ENCODE data around the gene AFMID. TPM values are rescaled to one million over a fixed set of nuclear protein-coding genes. Genes with fewer than 3 reads are reported as not detected.

Gene AFMID
- total RNA-seq, 1 donor from 2014 or later, result 15.4 TPM

GRCh38 chr17:78196716-78197115 lies 9.6 kb downstream of the AFMID start:
- ChIA-PET POLR2A (interaction anchor here (0.7 to 1.1 kb wide), 3 partner anchors 20 to 1690 kb away, joined by 3 to 8 read pairs (median 3); no protein-coding TSS in a partner anchor), CTCF (no interaction called here)
- no peak for DNase-seq
- Mint-ChIP-seq H3K9me3 (no peaks in the 10 kb centered on the region), H3K36me3 (ENCODE audit: low read depth) (peaks cover 19% of the 10 kb centered on the region), H3K4me1 (peaks cover 17% of the 10 kb centered on the region), H3K27me3 (no peaks in the 10 kb centered on the region), H3K27ac (no peak overlapping the region), H3K4me3 (no peak overlapping the region)
- no peak for ATAC-seq (ENCODE audit: low read depth)
- intact Hi-C loops (cut with micrococcal nuclease), result no loop called here
- no peak for TF ChIP-seq CTCF (IDR thresholded peaks at IDR 0.05)

- intact Hi-C loops (cut with micrococcal nuclease), result no loop called here
- H3K4me3 Mint-ChIP-seq, result no peak overlapping the region
- H3K27me3 Mint-ChIP-seq, result no peaks in the 10 kb centered on the region
- no peak overlapping the region for H3K27ac Mint-ChIP-seq
- peaks cover 17% of the 10 kb centered on the region for H3K4me1 Mint-ChIP-seq
- no peak for ATAC-seq (ENCODE audit: low read depth)
- no peak for DNase-seq
- CTCF ChIA-PET, result no interaction called here
- peaks cover 19% of the 10 kb centered on the region for H3K36me3 Mint-ChIP-seq (ENCODE audit: low read depth)
- POLR2A ChIA-PET, result interaction anchor here (1.0 to 1.1 kb wide), 2 partner anchors 21 to 30 kb away, joined by 3 to 8 read pairs; no protein-coding TSS in a partner anchor
- no peaks in the 10 kb centered on the region for H3K9me3 Mint-ChIP-seq
- TF ChIP-seq CTCF (IDR thresholded peaks at IDR 0.05), result no peak
These were observed 10.1 kb downstream of the AFMID start for GRCh38 chr17:78197147-78197832.

- intact Hi-C loops (cut with micrococcal nuclease), result no loop called here
- Mint-ChIP-seq H3K4me1 (peaks cover 8% of the 10 kb centered on the region), H3K4me3 (no peak overlapping the region), H3K36me3 (ENCODE audit: low read depth) (peaks cover 19% of the 10 kb centered on the region), H3K27ac (no peak overlapping the region), H3K9me3 (no peaks in the 10 kb centered on the region), H3K27me3 (no peaks in the 10 kb centered on the region)
- ATAC-seq (ENCODE audit: low read depth) (no peak), DNase-seq (no peak)
- ChIA-PET POLR2A (interaction anchor here (0.7 kb wide), 1 partner anchor 12 kb away, joined by 3 read pairs; no protein-coding TSS in a partner anchor), CTCF (no interaction called here)
- TF ChIP-seq CTCF (IDR thresholded peaks at IDR 0.05), result no peak
These were observed 13.3 kb downstream of the AFMID start for GRCh38 chr17:78200451-78200850.

GRCh38 chr17:78202666-78203065 lies 15.5 kb downstream of the AFMID start:
- CTCF ChIA-PET, result no interaction called here
- H3K9me3 Mint-ChIP-seq, result no peaks in the 10 kb centered on the region
- peaks cover 7% of the 10 kb centered on the region for H3K36me3 Mint-ChIP-seq (ENCODE audit: low read depth)
- no peak for DNase-seq
- H3K4me1 Mint-ChIP-seq, result peaks cover 8% of the 10 kb centered on the region
- intact Hi-C loops (cut with micrococcal nuclease), result no loop called here
- no peak for TF ChIP-seq CTCF (IDR thresholded peaks at IDR 0.05)
- H3K27ac Mint-ChIP-seq, result no peak overlapping the region
- H3K27me3 Mint-ChIP-seq, result no peaks in the 10 kb centered on the region
- ATAC-seq (ENCODE audit: low read depth), result no peak
- no peak overlapping the region for H3K4me3 Mint-ChIP-seq
- POLR2A ChIA-PET, result interaction anchor here (0.7 to 1.2 kb wide), 2 partner anchors 16 to 39 kb away, joined by 3 to 6 read pairs; partner anchors contain the start of gene TK1

GRCh38 chr17:78204387-78205123 lies 17.4 kb downstream of the AFMID start:
- no peak for ATAC-seq (ENCODE audit: low read depth)
- H3K4me3 Mint-ChIP-seq, result no peak overlapping the region
- CTCF ChIA-PET, result no interaction called here
- H3K27me3 Mint-ChIP-seq, result no peaks in the 10 kb centered on the region
- no peaks in the 10 kb centered on the region for H3K4me1 Mint-ChIP-seq
- no peak overlapping the region for H3K27ac Mint-ChIP-seq
- intact Hi-C loops (cut with micrococcal nuclease), result no loop called here
- DNase-seq, result no peak
- H3K9me3 Mint-ChIP-seq, result no peaks in the 10 kb centered on the region
- H3K36me3 Mint-ChIP-seq (ENCODE audit: low read depth), result peaks cover 4% of the 10 kb centered on the region
- POLR2A ChIA-PET, result no interaction called here
- TF ChIP-seq CTCF (IDR thresholded peaks at IDR 0.05), result no peak
